ENCODE data around the gene ZMYND8. TPM values are rescaled to one million over a fixed set of nuclear protein-coding genes. Genes with fewer than 3 reads are reported as not detected.

Gene ZMYND8
- total and polyA plus RNA-seq, 2 donors (not counting 1 experiment from before 2014, with no cell fraction given), result 12.6 to 13.0 TPM

GRCh38 chr20:47292581-47292980 lies 63.9 kb downstream of the ZMYND8 start:
- Histone ChIP-seq H3K9me3 (ENCODE audit: control insufficient read depth, insufficient read depth, low read depth, low read length) (no peaks in the 10 kb centered on the region), H3K27me3 (ENCODE audit: control insufficient read depth, insufficient read depth, low read length) (no peaks in the 10 kb centered on the region), H3K4me1 (ENCODE audit: control insufficient read depth, extremely low read depth, insufficient read depth, low read length) (no peaks in the 10 kb centered on the region), H2AFZ (ENCODE audit: low read length) (no peak overlapping the region), H4K20me1 (ENCODE audit: control insufficient read depth, extremely low read depth, insufficient read depth, low read length) (no peaks in the 10 kb centered on the region), H3K36me3 (ENCODE audit: control insufficient read depth, insufficient read depth, low read length) (peaks cover 15% of the 10 kb centered on the region), H3K27ac (ENCODE audit: insufficient read depth, low read length) (no peak overlapping the region), H3K4me3 (replicated peaks in 1 of 4; ENCODE audit: control extremely low read depth in 1 of 4, insufficient read depth in 1 of 4, low read depth in 3 of 4, low read length in 4 of 4) (no peak overlapping the region), H3K4me2 (ENCODE audit: extremely low read depth, insufficient read depth, low read length) (no peak overlapping the region), H3K79me2 (ENCODE audit: control insufficient read depth, insufficient read depth, low read length) (no peaks in the 10 kb centered on the region), H3K9ac (ENCODE audit: insufficient read depth, low read length) (no peak overlapping the region)
- no peak for DNase-seq (ENCODE audit: low read depth in 2 of 2)
- TF ChIP-seq CTCF (conservative IDR thresholded peaks at IDR 0.05 in 1 of 2, IDR thresholded peaks at IDR 0.05 in 1 of 2; ENCODE audit: low read depth in 1 of 2, low read length in 2 of 2) (no peak), EZH2 (IDR thresholded peaks at IDR 0.05; ENCODE audit: low read length, missing control alignments) (no peak)

DNA sequence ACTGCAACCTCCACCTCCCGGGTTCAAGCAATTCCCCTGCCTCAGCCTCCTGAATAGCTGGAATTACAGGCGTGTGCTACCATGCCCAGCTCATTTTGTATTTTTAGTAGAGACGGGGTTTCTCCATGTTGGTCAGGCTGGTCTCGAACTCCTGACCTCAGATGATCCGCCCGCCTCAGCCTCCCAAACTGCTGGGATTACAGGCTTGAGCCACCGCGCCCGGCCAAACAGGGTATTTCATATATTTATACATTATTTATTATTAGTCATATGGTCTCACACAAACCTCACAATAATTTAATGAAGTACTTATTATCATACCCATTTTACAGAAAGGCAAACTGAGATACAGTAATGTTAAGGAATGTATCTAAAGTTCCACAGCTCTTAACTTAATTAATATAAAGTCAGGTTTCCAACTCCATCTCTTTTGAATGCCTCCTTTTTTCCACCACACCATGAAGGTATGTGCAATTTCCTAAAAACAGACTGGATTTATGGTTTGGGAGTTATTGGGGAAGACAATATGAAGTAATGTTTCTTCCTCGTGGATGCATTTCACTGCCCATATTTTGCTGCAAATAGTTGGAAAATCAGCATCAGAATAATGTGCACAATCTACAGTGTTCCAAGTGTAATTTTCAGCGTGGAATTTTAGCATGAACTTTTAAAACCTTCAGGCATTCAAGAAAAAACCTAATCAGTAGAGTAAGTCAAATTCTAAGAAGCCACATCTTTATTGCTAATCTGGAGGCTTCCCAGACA lies 65.7 kb downstream of the ZMYND8 start:
- H3K4me3 ChIP-seq (replicated peaks in 1 of 4; ENCODE audit: control extremely low read depth in 1 of 4, insufficient read depth in 1 of 4, low read depth in 3 of 4, low read length in 4 of 4), result no peak overlapping the region
- H3K4me2 ChIP-seq (ENCODE audit: extremely low read depth, insufficient read depth, low read length), result no peak overlapping the region
- no peaks in the 10 kb centered on the region for H4K20me1 ChIP-seq (ENCODE audit: control insufficient read depth, extremely low read depth, insufficient read depth, low read length)
- no peaks in the 10 kb centered on the region for H3K4me1 ChIP-seq (ENCODE audit: control insufficient read depth, extremely low read depth, insufficient read depth, low read length)
- H3K27ac ChIP-seq (ENCODE audit: insufficient read depth, low read length), result no peak overlapping the region
- peaks cover 13% of the 10 kb centered on the region for H3K36me3 ChIP-seq (ENCODE audit: control insufficient read depth, insufficient read depth, low read length)
- H2AFZ ChIP-seq (ENCODE audit: low read length), result no peak overlapping the region
- no peaks in the 10 kb centered on the region for H3K79me2 ChIP-seq (ENCODE audit: control insufficient read depth, insufficient read depth, low read length)
- no peak overlapping the region for H3K9ac ChIP-seq (ENCODE audit: insufficient read depth, low read length)
- H3K27me3 ChIP-seq (ENCODE audit: control insufficient read depth, insufficient read depth, low read length), result no peaks in the 10 kb centered on the region
- TF ChIP-seq EZH2 (IDR thresholded peaks at IDR 0.05; ENCODE audit: low read length, missing control alignments) (no peak), CTCF (conservative IDR thresholded peaks at IDR 0.05 in 1 of 2, IDR thresholded peaks at IDR 0.05 in 1 of 2; ENCODE audit: low read depth in 1 of 2, low read length in 2 of 2) (no peak)
- H3K9me3 ChIP-seq (ENCODE audit: control insufficient read depth, insufficient read depth, low read depth, low read length), result no peaks in the 10 kb centered on the region
- DNase-seq (ENCODE audit: low read depth in 2 of 2), result no peak

DNA sequence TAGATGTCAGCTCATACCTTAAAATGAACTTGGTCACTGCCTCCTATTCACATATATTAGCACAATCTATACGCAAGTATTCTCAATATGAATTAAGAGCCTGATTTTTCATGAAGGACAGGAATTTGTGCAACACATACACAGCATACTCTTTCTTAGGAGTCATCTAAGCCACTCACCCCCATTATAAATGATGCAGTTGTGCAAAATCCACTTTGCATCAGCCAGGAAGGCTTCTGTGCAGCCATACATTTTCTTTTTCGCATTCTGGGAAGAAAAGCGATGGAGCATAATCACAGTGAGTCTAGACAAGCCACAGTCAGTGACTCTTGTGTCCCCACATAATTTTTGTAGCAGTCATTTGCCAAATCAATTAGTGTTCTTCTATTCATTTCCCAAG lies 66.5 kb downstream of the ZMYND8 start:
- H3K9me3 ChIP-seq (ENCODE audit: control insufficient read depth, insufficient read depth, low read depth, low read length), result no peaks in the 10 kb centered on the region
- no peaks in the 10 kb centered on the region for H3K4me1 ChIP-seq (ENCODE audit: control insufficient read depth, extremely low read depth, insufficient read depth, low read length)
- DNase-seq (ENCODE audit: low read depth in 2 of 2), result no peak
- H3K4me2 ChIP-seq (ENCODE audit: extremely low read depth, insufficient read depth, low read length), result no peak overlapping the region
- no peaks in the 10 kb centered on the region for H3K27me3 ChIP-seq (ENCODE audit: control insufficient read depth, insufficient read depth, low read length)
- no peak overlapping the region for H3K27ac ChIP-seq (ENCODE audit: insufficient read depth, low read length)
- no peak overlapping the region for H3K9ac ChIP-seq (ENCODE audit: insufficient read depth, low read length)
- no peaks in the 10 kb centered on the region for H4K20me1 ChIP-seq (ENCODE audit: control insufficient read depth, extremely low read depth, insufficient read depth, low read length)
- H3K36me3 ChIP-seq (ENCODE audit: control insufficient read depth, insufficient read depth, low read length), result peaks cover 13% of the 10 kb centered on the region
- H3K4me3 ChIP-seq (replicated peaks in 1 of 4; ENCODE audit: control extremely low read depth in 1 of 4, insufficient read depth in 1 of 4, low read depth in 3 of 4, low read length in 4 of 4), result no peak overlapping the region
- TF ChIP-seq EZH2 (IDR thresholded peaks at IDR 0.05; ENCODE audit: low read length, missing control alignments), result no peak
- TF ChIP-seq CTCF (conservative IDR thresholded peaks at IDR 0.05 in 1 of 2, IDR thresholded peaks at IDR 0.05 in 1 of 2; ENCODE audit: low read depth in 1 of 2, low read length in 2 of 2), result no peak
- no peak overlapping the region for H2AFZ ChIP-seq (ENCODE audit: low read length)
- no peaks in the 10 kb centered on the region for H3K79me2 ChIP-seq (ENCODE audit: control insufficient read depth, insufficient read depth, low read length)
